Uterus (tissue), 4 donors: ENCODE data around the gene ZIC4. TPM values are rescaled to one million over a fixed set of nuclear protein-coding genes. Genes with fewer than 3 reads are reported as not detected.

Source experiments
- DNase-seq, 2 donors: peaks; one replicate each; pipeline ENCODE4 v3.0.0-alpha.2; 2019 to 2020
- H3K27ac ChIP-seq, 2 donors: fragments of 200-600 bp; sonication (generic); 1 replicate in 1 of 2; 2 replicates in 1 of 2; pipeline ENCODE4 v1.5.1; 2016 to 2018
- H3K27me3 ChIP-seq, 2 donors: fragments of 200-600 bp; sonication (generic); one replicate each; pipeline ENCODE4 v1.5.1; 2018 to 2019; ENCODE audit warnings: control low read depth in 1 of 2
- H3K36me3 ChIP-seq, 2 donors: fragments of 200-600 bp; sonication (generic); one replicate each; pipeline ENCODE4 v1.5.1; 2019; ENCODE audit warnings: control low read depth in 1 of 2
- H3K4me1 ChIP-seq, 2 donors: fragments of 200-600 bp; sonication (generic); one replicate each; pipeline ENCODE4 v1.5.1; 2018 to 2019; ENCODE audit warnings: control low read depth in 1 of 2
- H3K4me3 ChIP-seq, 2 donors: fragments of 200-600 bp; sonication (generic); 1 replicate in 1 of 2; 2 replicates in 1 of 2; pipeline ENCODE4 v1.5.1; 2018 to 2019; ENCODE audit warnings: mild to moderate bottlenecking in 1 of 2
- H3K9me3 ChIP-seq, 2 donors: fragments of 200-600 bp; sonication (generic); one replicate each; pipeline ENCODE4 v1.5.1; 2019; ENCODE audit warnings: control low read depth in 1 of 2
- CTCF ChIP-seq, 4 experiments: fragments of 200-600 bp in 2 of 4; fragments of 450-650 bp in 2 of 4; sonication (generic) in 2 of 4; IDR thresholded peaks; one replicate each; pipeline ENCODE4 v1.5.1; 2016 to 2019; ENCODE audit warnings: antibody characterized with exemption in 4 of 4, mild to moderate bottlenecking in 2 of 4, moderate library complexity in 1 of 4
- POLR2A ChIP-seq, 2 donors: fragments of 450-650 bp; IDR thresholded peaks; one replicate each; pipeline ENCODE4 v1.6.1; 2016; ENCODE audit warnings: antibody characterized with exemption in 2 of 2, mild to moderate bottlenecking in 1 of 2, moderate library complexity in 1 of 2
- intact Hi-C: fragments of 100-400 bp; cut with DNase I; formaldehyde crosslinking; loops from one replicate; pipeline ENCODE4 v1.15.1; 2023; ENCODE audit warnings: low total_unique reads
- total RNA-seq, 4 donors: library from RNA; depleted of rRNA in 3 of 4; stranded (reverse); fragments of >200 nt in 3 of 4; gene quantifications; one replicate each; pipeline versions ENCODE4 v1.1.0 to v1.2.4, GENCODE V29; 2014 to 2023
- donor health status: DM: yes; HTN: yes; CAD: no.

Gene ZIC4
- total RNA-seq, 4 donors from 2014 or later = not detected

- H3K4me3 ChIP-seq = no peak overlapping the region
- TF ChIP-seq POLR2A (IDR thresholded peaks at IDR 0.05) (no peak), CTCF (IDR thresholded peaks at IDR 0.05) (no peak)
- intact Hi-C loops = no loop called here
- H3K36me3 ChIP-seq = no peaks in the 10 kb centered on the region
- no peak overlapping the region for H3K27ac ChIP-seq
- DNase-seq = no peak
- H3K27me3 ChIP-seq = peaks cover 15 to 95% of the 10 kb centered on the region in 2 donors
- no peaks in the 10 kb centered on the region for H3K9me3 ChIP-seq
- H3K4me1 ChIP-seq = peaks cover 0 to 21% of the 10 kb centered on the region in 2 donors
Observed at GRCh38 chr3:147390589-147391569, 15.5 kb downstream of the ZIC4 start.

GRCh38 chr3:147389717-147390116 lies 16.6 kb downstream of the ZIC4 start:
- H3K4me1 ChIP-seq = peaks cover 0 to 20% of the 10 kb centered on the region in 2 donors
- intact Hi-C loops = no loop called here
- H3K27me3 ChIP-seq = peaks cover 15 to 95% of the 10 kb centered on the region in 2 donors

GRCh38 chr3:147388700-147389580 lies 17.4 kb downstream of the ZIC4 start:
- TF ChIP-seq POLR2A (IDR thresholded peaks at IDR 0.05) = no peak
- TF ChIP-seq CTCF (IDR thresholded peaks at IDR 0.05) = no peak
- Histone ChIP-seq H3K36me3 (no peaks in the 10 kb centered on the region), H3K4me1 (peaks cover 0 to 20% of the 10 kb centered on the region in 2 donors), H3K27me3 (peaks cover 15 to 95% of the 10 kb centered on the region in 2 donors), H3K4me3 (no peak overlapping the region), H3K9me3 (no peaks in the 10 kb centered on the region), H3K27ac (no peak overlapping the region)
- intact Hi-C loops = no loop called here
- no peak for DNase-seq

More at GRCh38 chr3:147389717-147390116, 16.6 kb downstream of the ZIC4 start:
- TF ChIP-seq POLR2A (IDR thresholded peaks at IDR 0.05) (no peak), CTCF (IDR thresholded peaks at IDR 0.05) (no peak)
- Histone ChIP-seq H3K9me3 (no peaks in the 10 kb centered on the region), H3K36me3 (no peaks in the 10 kb centered on the region), H3K27ac (no peak overlapping the region), H3K4me3 (no peak overlapping the region)
- no peak for DNase-seq

- Histone ChIP-seq H3K4me1 (peaks cover 0 to 13% of the 10 kb centered on the region in 2 donors), H3K9me3 (no peaks in the 10 kb centered on the region), H3K4me3 (no peak overlapping the region), H3K27ac (no peak overlapping the region), H3K36me3 (no peaks in the 10 kb centered on the region), H3K27me3 (peaks cover 10 to 95% of the 10 kb centered on the region in 2 donors)
- intact Hi-C loops = no loop called here
- no peak for TF ChIP-seq POLR2A (IDR thresholded peaks at IDR 0.05)
- no peak for TF ChIP-seq CTCF (IDR thresholded peaks at IDR 0.05)
- DNase-seq = no peak
Observed at GRCh38 chr3:147387885-147388699, 18.3 kb downstream of the ZIC4 start.
